HepG2 (cell line): ENCODE results near the gene CEP43. TPM values are rescaled to one million over a fixed set of nuclear protein-coding genes. Genes with fewer than 3 reads are reported as not detected.

Source experiments
- ATF7 ChIP-seq, 2 experiments: fragments of 450-650 bp in 1 of 2; sonication (generic) in 1 of 2; formaldehyde crosslinking in 1 of 2; IDR thresholded peaks; 2 replicates each; pipeline versions ENCODE4 v1.4.0 to v1.6.1; 2016 to 2020; ENCODE audit warnings: antibody characterized with exemption in 1 of 2, mild to moderate bottlenecking in 1 of 2, missing genetic modification reagents in 1 of 2
- BRD4 ChIP-seq: sonication (generic); formaldehyde crosslinking; IDR thresholded peaks from 2 replicates; pipeline ENCODE4 v1.4.0; 2020; ENCODE audit warnings: missing genetic modification reagents
- FOSL1 ChIP-seq: sonication (generic); formaldehyde crosslinking; IDR thresholded peaks from 2 replicates; pipeline ENCODE4 v1.9.0; 2021; ENCODE audit warnings: missing genetic modification reagents, borderline replicate concordance
- HOXA9 ChIP-seq: sonication (generic); formaldehyde crosslinking; IDR thresholded peaks from 2 replicates; pipeline ENCODE4 v1.8.1; 2022; ENCODE audit warnings: missing genetic modification reagents, mild to moderate bottlenecking, moderate library complexity, borderline replicate concordance
- JUNB ChIP-seq: sonication (generic); formaldehyde crosslinking; IDR thresholded peaks from 2 replicates; pipeline ENCODE4 v1.8.0; 2022; ENCODE audit warnings: missing genetic modification reagents, mild to moderate bottlenecking, borderline replicate concordance
- KDM4B ChIP-seq: sonication (generic); formaldehyde crosslinking; IDR thresholded peaks from 2 replicates; pipeline ENCODE4 v1.4.0; 2020; ENCODE audit warnings: missing genetic modification reagents
- KLF9 ChIP-seq: IDR thresholded peaks from 2 replicates; pipeline ENCODE4 v1.6.1; 2016; ENCODE audit warnings: low read depth
- MZF1 ChIP-seq: sonication (generic); formaldehyde crosslinking; IDR thresholded peaks from 2 replicates; pipeline ENCODE4 v1.8.1; 2023; ENCODE audit warnings: mild to moderate bottlenecking, missing genetic modification reagents, borderline replicate concordance
- POLR2G ChIP-seq: fragments of 200-400 bp; formaldehyde crosslinking; IDR thresholded peaks from 2 replicates; pipeline ENCODE4 v1.6.1; 2018; ENCODE audit warnings: mild to moderate bottlenecking, low read depth, low read length, moderate library complexity
- RORA ChIP-seq: sonication (generic); formaldehyde crosslinking; IDR thresholded peaks from 2 replicates; pipeline ENCODE4 v1.5.0; 2020; ENCODE audit warnings: mild to moderate bottlenecking, missing genetic modification reagents, moderate library complexity
- SALL2 ChIP-seq: sonication (generic); formaldehyde crosslinking; IDR thresholded peaks from 2 replicates; pipeline ENCODE4 v1.8.1; 2023; ENCODE audit warnings: mild to moderate bottlenecking, missing genetic modification reagents, inconsistent platforms
- SOX5 ChIP-seq: IDR thresholded peaks from 2 replicates; pipeline ENCODE4 v1.6.1; 2016; ENCODE audit warnings: borderline replicate concordance
- TAF1 ChIP-seq: sonication (generic); formaldehyde crosslinking; IDR thresholded peaks from 2 replicates; pipeline ENCODE4 v1.4.0; 2020; ENCODE audit warnings: missing genetic modification reagents
- WIZ ChIP-seq: sonication (generic); formaldehyde crosslinking; IDR thresholded peaks from 2 replicates; pipeline ENCODE4 v1.5.1; 2020; ENCODE audit warnings: mild to moderate bottlenecking, missing genetic modification reagents
- ZMYM4 ChIP-seq: sonication (generic); formaldehyde crosslinking; IDR thresholded peaks from 2 replicates; pipeline ENCODE4 v1.8.1; 2023; ENCODE audit warnings: mild to moderate bottlenecking, missing genetic modification reagents
- ZNF335 ChIP-seq: sonication (generic); formaldehyde crosslinking; IDR thresholded peaks from 2 replicates; pipeline ENCODE4 v1.4.0; 2020; ENCODE audit warnings: missing genetic modification reagents
- ZNF33A ChIP-seq: sonication (generic); formaldehyde crosslinking; IDR thresholded peaks from 2 replicates; pipeline ENCODE4 v1.5.1; 2020; ENCODE audit warnings: missing genetic modification reagents, mild to moderate bottlenecking, moderate library complexity, borderline replicate concordance
- ZNF878 ChIP-seq: sonication (generic); formaldehyde crosslinking; IDR thresholded peaks from 2 replicates; pipeline ENCODE4 v1.8.1; 2023; ENCODE audit warnings: mild to moderate bottlenecking, missing genetic modification reagents, moderate library complexity
- polyA plus RNA-seq, 8 experiments: library from polyadenylated mRNA; depleted of rRNA in 3 of 8; stranded (reverse) in 7 of 8; unstranded in 1 of 8; fragments of >200 nt; fragmentation: Illumina TruSeq in 4 of 8; extraction: Trizol in 4 of 8; gene quantifications; 2 replicates each; pipeline versions ENCODE4 v1.2.1 to v1.2.3, GENCODE V29; 2011 to 2016; ENCODE audit warnings: low read depth in 4 of 8, missing spikeins in 1 of 8, mixed read lengths in 1 of 8; ENCODE audit not compliant: insufficient read depth in 1 of 8
- total RNA-seq, 5 experiments: library from RNA; depleted of rRNA; stranded (reverse); fragments of >200 nt; fragmentation: Illumina TruSeq; extraction: Trizol; gene quantifications; 2 replicates each; pipeline ENCODE4 v1.2.3, GENCODE V29; 2016; ENCODE audit warnings: low read depth in 1 of 5
- TF ChIP-seq, protein P1 (sequence below): sonication (generic); formaldehyde crosslinking; IDR thresholded peaks from 2 replicates; pipeline ENCODE4 v1.4.0; 2020; ENCODE audit warnings: missing genetic modification reagents
- TF ChIP-seq, protein P2 (sequence below): sonication (generic); formaldehyde crosslinking; IDR thresholded peaks from 2 replicates; pipeline ENCODE4 v1.4.0; 2020; ENCODE audit warnings: mild to moderate bottlenecking, low read depth, missing genetic modification reagents
- TF ChIP-seq, protein P3 (sequence below): sonication (generic); formaldehyde crosslinking; IDR thresholded peaks from 2 replicates; pipeline ENCODE4 v1.5.0; 2020; ENCODE audit warnings: mild to moderate bottlenecking, missing genetic modification reagents
- TF ChIP-seq, protein P4 (sequence below): sonication (generic); formaldehyde crosslinking; IDR thresholded peaks from 2 replicates; pipeline ENCODE4 v1.8.0; 2022; ENCODE audit warnings: mild to moderate bottlenecking, missing genetic modification reagents, moderate library complexity

The CEP43 gene
- total and polyA plus RNA-seq, 2 of the 13 experiments (the other 11 are each of a cell fraction or from before 2014, with no cell fraction given) = 29.3 to 73.9 TPM

DNA sequence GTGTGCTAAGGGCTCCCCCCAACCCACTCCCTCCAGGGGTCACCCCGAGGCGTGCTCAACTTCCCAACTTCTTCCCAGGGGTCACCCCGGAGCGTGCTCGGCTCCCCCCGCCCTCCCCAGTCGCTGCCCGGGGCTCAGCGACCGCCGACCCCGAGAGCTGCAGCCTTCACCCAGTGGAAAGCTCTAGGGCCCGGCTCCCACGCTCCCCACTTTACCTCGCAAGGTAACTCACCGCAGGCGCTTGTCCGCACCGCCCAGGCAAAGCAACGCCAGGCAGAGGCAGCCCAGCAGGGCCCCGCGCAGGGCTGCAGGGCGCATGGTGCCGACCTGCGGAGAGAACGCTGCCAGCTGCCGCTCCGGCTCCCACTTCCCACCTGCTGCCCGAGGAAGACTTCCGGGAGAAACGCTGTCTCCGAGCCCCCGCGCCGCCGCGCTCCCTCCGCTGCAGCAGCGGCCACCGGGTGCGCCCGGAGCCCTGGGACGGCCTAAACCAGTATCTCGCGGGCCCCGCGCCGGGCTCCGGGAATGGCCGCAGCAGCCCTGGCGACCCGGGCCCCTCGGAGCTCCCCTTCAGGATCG is 43.2 kb upstream of the CEP43 start (continued):
- TF ChIP-seq, protein P1, sequence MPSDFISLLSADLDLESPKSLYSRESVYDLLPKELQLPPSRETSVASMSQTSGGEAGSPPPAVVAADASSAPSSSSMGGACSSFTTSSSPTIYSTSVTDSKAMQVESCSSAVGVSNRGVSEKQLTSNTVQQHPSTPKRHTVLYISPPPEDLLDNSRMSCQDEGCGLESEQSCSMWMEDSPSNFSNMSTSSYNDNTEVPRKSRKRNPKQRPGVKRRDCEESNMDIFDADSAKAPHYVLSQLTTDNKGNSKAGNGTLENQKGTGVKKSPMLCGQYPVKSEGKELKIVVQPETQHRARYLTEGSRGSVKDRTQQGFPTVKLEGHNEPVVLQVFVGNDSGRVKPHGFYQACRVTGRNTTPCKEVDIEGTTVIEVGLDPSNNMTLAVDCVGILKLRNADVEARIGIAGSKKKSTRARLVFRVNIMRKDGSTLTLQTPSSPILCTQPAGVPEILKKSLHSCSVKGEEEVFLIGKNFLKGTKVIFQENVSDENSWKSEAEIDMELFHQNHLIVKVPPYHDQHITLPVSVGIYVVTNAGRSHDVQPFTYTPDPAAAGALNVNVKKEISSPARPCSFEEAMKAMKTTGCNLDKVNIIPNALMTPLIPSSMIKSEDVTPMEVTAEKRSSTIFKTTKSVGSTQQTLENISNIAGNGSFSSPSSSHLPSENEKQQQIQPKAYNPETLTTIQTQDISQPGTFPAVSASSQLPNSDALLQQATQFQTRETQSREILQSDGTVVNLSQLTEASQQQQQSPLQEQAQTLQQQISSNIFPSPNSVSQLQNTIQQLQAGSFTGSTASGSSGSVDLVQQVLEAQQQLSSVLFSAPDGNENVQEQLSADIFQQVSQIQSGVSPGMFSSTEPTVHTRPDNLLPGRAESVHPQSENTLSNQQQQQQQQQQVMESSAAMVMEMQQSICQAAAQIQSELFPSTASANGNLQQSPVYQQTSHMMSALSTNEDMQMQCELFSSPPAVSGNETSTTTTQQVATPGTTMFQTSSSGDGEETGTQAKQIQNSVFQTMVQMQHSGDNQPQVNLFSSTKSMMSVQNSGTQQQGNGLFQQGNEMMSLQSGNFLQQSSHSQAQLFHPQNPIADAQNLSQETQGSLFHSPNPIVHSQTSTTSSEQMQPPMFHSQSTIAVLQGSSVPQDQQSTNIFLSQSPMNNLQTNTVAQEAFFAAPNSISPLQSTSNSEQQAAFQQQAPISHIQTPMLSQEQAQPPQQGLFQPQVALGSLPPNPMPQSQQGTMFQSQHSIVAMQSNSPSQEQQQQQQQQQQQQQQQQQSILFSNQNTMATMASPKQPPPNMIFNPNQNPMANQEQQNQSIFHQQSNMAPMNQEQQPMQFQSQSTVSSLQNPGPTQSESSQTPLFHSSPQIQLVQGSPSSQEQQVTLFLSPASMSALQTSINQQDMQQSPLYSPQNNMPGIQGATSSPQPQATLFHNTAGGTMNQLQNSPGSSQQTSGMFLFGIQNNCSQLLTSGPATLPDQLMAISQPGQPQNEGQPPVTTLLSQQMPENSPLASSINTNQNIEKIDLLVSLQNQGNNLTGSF (CRISPR knock-in tag) = peak; percentile 55; the same call in 1 of the 2 replicates
- TF ChIP-seq MZF1 (CRISPR knock-in tag) (no peak), ZNF335 (CRISPR knock-in tag) (no peak), SALL2 (CRISPR knock-in tag) (no peak), KDM4B (0 out of 2 replicates have a peak, but pooled peaks have one; percentile 9), ZMYM4 (CRISPR knock-in tag) (0 out of 2 replicates have a peak, but pooled peaks have one; percentile 30), FOSL1 (CRISPR knock-in tag) (no peak), WIZ (0 out of 2 replicates have a peak, but pooled peaks have one; percentile 62), JUNB (CRISPR knock-in tag) (0 out of 2 replicates have a peak, but pooled peaks have one; percentile 7), ZNF33A (peak; percentile 67; the same call in 1 of the 2 replicates), RORA (no peak; the same call in 1 of the 2 replicates), HOXA9 (peak; percentile 42; the same call in 1 of the 2 replicates), POLR2G (no peak), TAF1 (CRISPR knock-in tag) (no peak), ZNF878 (CRISPR knock-in tag) (no peak), KLF9 (CRISPR knock-in tag) (no peak), BRD4 (CRISPR knock-in tag) (peak; percentile 47; the same call in 1 of the 2 replicates), SOX5 (no peak), ATF7 (IDR thresholded peaks at IDR 0.05) (no peak), ATF7 (CRISPR knock-in tag; IDR thresholded peaks at IDR 0.05) (no peak)
- TF ChIP-seq, protein P2, sequence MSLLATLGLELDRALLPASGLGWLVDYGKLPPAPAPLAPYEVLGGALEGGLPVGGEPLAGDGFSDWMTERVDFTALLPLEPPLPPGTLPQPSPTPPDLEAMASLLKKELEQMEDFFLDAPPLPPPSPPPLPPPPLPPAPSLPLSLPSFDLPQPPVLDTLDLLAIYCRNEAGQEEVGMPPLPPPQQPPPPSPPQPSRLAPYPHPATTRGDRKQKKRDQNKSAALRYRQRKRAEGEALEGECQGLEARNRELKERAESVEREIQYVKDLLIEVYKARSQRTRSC = no peak
- TF ChIP-seq, protein P3, sequence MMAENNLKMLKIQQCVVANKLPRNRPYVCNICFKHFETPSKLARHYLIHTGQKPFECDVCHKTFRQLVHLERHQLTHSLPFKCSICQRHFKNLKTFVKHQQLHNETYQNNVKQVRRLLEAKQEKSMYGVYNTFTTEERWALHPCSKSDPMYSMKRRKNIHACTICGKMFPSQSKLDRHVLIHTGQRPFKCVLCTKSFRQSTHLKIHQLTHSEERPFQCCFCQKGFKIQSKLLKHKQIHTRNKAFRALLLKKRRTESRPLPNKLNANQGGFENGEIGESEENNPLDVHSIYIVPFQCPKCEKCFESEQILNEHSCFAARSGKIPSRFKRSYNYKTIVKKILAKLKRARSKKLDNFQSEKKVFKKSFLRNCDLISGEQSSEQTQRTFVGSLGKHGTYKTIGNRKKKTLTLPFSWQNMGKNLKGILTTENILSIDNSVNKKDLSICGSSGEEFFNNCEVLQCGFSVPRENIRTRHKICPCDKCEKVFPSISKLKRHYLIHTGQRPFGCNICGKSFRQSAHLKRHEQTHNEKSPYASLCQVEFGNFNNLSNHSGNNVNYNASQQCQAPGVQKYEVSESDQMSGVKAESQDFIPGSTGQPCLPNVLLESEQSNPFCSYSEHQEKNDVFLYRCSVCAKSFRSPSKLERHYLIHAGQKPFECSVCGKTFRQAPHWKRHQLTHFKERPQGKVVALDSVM (CRISPR knock-in tag) = peak; percentile 35; the same call in 1 of the 2 replicates
- TF ChIP-seq, protein P4, sequence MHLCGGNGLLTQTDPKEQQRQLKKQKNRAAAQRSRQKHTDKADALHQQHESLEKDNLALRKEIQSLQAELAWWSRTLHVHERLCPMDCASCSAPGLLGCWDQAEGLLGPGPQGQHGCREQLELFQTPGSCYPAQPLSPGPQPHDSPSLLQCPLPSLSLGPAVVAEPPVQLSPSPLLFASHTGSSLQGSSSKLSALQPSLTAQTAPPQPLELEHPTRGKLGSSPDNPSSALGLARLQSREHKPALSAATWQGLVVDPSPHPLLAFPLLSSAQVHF (CRISPR knock-in tag) = peak; percentile 69; the same call in 1 of the 2 replicates
